ENCODE data around the gene PPP1R36. TPM values are rescaled to one million over a fixed set of nuclear protein-coding genes. Genes with fewer than 3 reads are reported as not detected.

Gene PPP1R36
- total RNA-seq, 1 experiment from 2014 or later = 0.50 TPM

- H3K23me2 ChIP-seq (ENCODE audit: insufficient read length, low read depth, low read length, poor library complexity, severe bottlenecking) = no peaks in the 10 kb centered on the region
- H2BK20ac ChIP-seq (ENCODE audit: low read depth, low read length, poor library complexity, severe bottlenecking) = no peak overlapping the region
- no peak overlapping the region for H3K9ac ChIP-seq (ENCODE audit: extremely low read depth, insufficient read length, low read length)
- no peak overlapping the region for H4K91ac ChIP-seq (ENCODE audit: insufficient read length, low read depth, low read length)
- no peak overlapping the region for H3K27ac ChIP-seq (ENCODE audit: insufficient read length, low read depth, low read length)
- no peaks in the 10 kb centered on the region for H3K9me3 Mint-ChIP-seq
- H3K18ac ChIP-seq (ENCODE audit: insufficient read length, low read depth, low read length) = no peak overlapping the region
- H3T11ph ChIP-seq (ENCODE audit: low read length) = no peak overlapping the region
- H2AFZ ChIP-seq (ENCODE audit: low read length) = no peak overlapping the region
- no peak overlapping the region for H3K23ac ChIP-seq (ENCODE audit: insufficient read length, low read depth, low read length)
- no peak for TF ChIP-seq CTCF (conservative IDR thresholded peaks at IDR 0.05)
- H3K79me2 ChIP-seq (ENCODE audit: insufficient read depth, low read length) = peaks cover 25% of the 10 kb centered on the region; the same call in 1 of the 2 replicates
- H2BK5ac ChIP-seq (ENCODE audit: insufficient read length, low read length) = no peak overlapping the region
- H4K20me1 ChIP-seq (ENCODE audit: control insufficient read depth, insufficient read depth, insufficient read length) = no peaks in the 10 kb centered on the region
- no peak overlapping the region for H2BK120ac ChIP-seq (ENCODE audit: low read depth, low read length, poor library complexity, severe bottlenecking)
- H3K4me1 Mint-ChIP-seq = peaks cover 25 to 26% of the 10 kb centered on the region in 2 experiments
- H3K79me1 ChIP-seq (ENCODE audit: insufficient read depth, low read depth, low read length, poor library complexity, severe bottlenecking) = no peaks in the 10 kb centered on the region
- no peak overlapping the region for H3K4me3 Mint-ChIP-seq
- no peaks in the 10 kb centered on the region for H3K36me3 Mint-ChIP-seq (ENCODE audit: insufficient read depth in 1 of 3, low read depth in 3 of 3)
- H2BK15ac ChIP-seq (ENCODE audit: low read depth, low read length) = no peak overlapping the region
- H3K27me3 ChIP-seq (ENCODE audit: insufficient read depth, low read length) = no peaks in the 10 kb centered on the region
- no peaks in the 10 kb centered on the region for H3K27me3 Mint-ChIP-seq (ENCODE audit: low read depth)
- no peak for DNase-seq
- no peak overlapping the region for H3K4me2 ChIP-seq (ENCODE audit: insufficient read depth, insufficient read length, low read length)
- H2AK5ac ChIP-seq (ENCODE audit: insufficient read length, low read length) = no peak overlapping the region
- H3K14ac ChIP-seq (ENCODE audit: insufficient read depth, low read length) = no peak overlapping the region
- H3K4me1 ChIP-seq (ENCODE audit: insufficient read depth, low read length) = no peaks in the 10 kb centered on the region; the same call in 1 of the 2 replicates
- 100% methylated on average over 2 of the region's 2 CpGs for WGBS (ENCODE audit: extremely low coverage, insufficient read length, low lambda C conversion rate)
- no peak overlapping the region for H3K56ac ChIP-seq (ENCODE audit: insufficient read length, low read depth, low read length)
- H3K4ac ChIP-seq (ENCODE audit: low read depth, low read length) = no peak overlapping the region
- no peak overlapping the region for H4K5ac ChIP-seq (ENCODE audit: insufficient read length, low read depth, low read length)
- no peak overlapping the region for H4K8ac ChIP-seq (replicated peaks; ENCODE audit: insufficient read length, low read depth, low read length)
- H2BK12ac ChIP-seq (ENCODE audit: insufficient read length, low read depth, low read length) = no peak overlapping the region
- no peak overlapping the region for H3K27ac Mint-ChIP-seq
- H3K9me3 ChIP-seq (ENCODE audit: control insufficient read depth, low read depth, low read length) = no peaks in the 10 kb centered on the region
Observed at GRCh38 chr14:64513271-64513670, 36.5 kb upstream of the PPP1R36 start.

Measured in H9 (cell line).